ENCODE measurements around the gene NANP. TPM values are rescaled to one million over a fixed set of nuclear protein-coding genes. Genes with fewer than 3 reads are reported as not detected.

Gene NANP
- total RNA-seq, 1 donor from 2014 or later, result 3.4 TPM

- no peak for ATAC-seq (ENCODE audit: poor library complexity)
- no peak for DNase-seq
- intact Hi-C loops (cut with DNase I), result no loop called here
These were observed 44.6 kb downstream of the NANP start for GRCh38 chr20:25579081-25579770.

- intact Hi-C loops (cut with DNase I), result no loop called here
- no peak for ATAC-seq (ENCODE audit: poor library complexity)
- no peak for DNase-seq
These were observed 46.9 kb downstream of the NANP start for GRCh38 chr20:25576783-25577530.

GRCh38 chr20:25574411-25574810 is 49.4 kb downstream of the NANP start:
- ATAC-seq (ENCODE audit: poor library complexity) (no peak), DNase-seq (no peak)
- intact Hi-C loops (cut with DNase I), result no loop called here

GRCh38 chr20:25573288-25574251 is 50.2 kb downstream of the NANP start:
- intact Hi-C loops (cut with DNase I), result no loop called here

GRCh38 chr20:25571817-25572216 is 52.0 kb downstream of the NANP start:
- intact Hi-C loops (cut with DNase I), result no loop called here

More at GRCh38 chr20:25573288-25574251, 50.2 kb downstream of the NANP start:
- DNase-seq (no peak), ATAC-seq (ENCODE audit: poor library complexity) (no peak)

GRCh38 chr20:25571240-25571639 is 52.6 kb downstream of the NANP start:
- ATAC-seq (ENCODE audit: poor library complexity) (no peak), DNase-seq (no peak)
- intact Hi-C loops (cut with DNase I), result no loop called here

More at GRCh38 chr20:25571817-25572216, 52.0 kb downstream of the NANP start:
- DNase-seq (no peak), ATAC-seq (ENCODE audit: poor library complexity) (no peak)

- no peak for ATAC-seq (ENCODE audit: poor library complexity)
- DNase-seq, result no peak
- intact Hi-C loops (cut with DNase I), result no loop called here
These were observed 53.7 kb downstream of the NANP start for GRCh38 chr20:25570148-25570530.

- intact Hi-C loops (cut with DNase I), result no loop called here
- no peak for DNase-seq
- ATAC-seq (ENCODE audit: poor library complexity), result no peak
These were observed 56.5 kb downstream of the NANP start for GRCh38 chr20:25567286-25567685.

GRCh38 chr20:25566821-25567220 is 57.0 kb downstream of the NANP start:
- intact Hi-C loops (cut with DNase I), result no loop called here
- no peak for ATAC-seq (ENCODE audit: poor library complexity)
- no peak for DNase-seq

GRCh38 chr20:25565578-25566157 is 58.1 kb downstream of the NANP start:
- intact Hi-C loops (cut with DNase I), result no loop called here

GRCh38 chr20:25563876-25564275 is 59.9 kb downstream of the NANP start:
- intact Hi-C loops (cut with DNase I), result no loop called here
- DNase-seq, result no peak
- no peak for ATAC-seq (ENCODE audit: poor library complexity)

More at GRCh38 chr20:25565578-25566157, 58.1 kb downstream of the NANP start:
- no peak for ATAC-seq (ENCODE audit: poor library complexity)
- DNase-seq, result no peak

GRCh38 chr20:25563362-25563761 is 60.5 kb downstream of the NANP start:
- ATAC-seq (ENCODE audit: poor library complexity), result no peak
- intact Hi-C loops (cut with DNase I), result no loop called here
- DNase-seq, result no peak

Other genes with a start within 250 kb of the NANP start
- 21.1 TPM for gene ABHD12, start 233.2 kb downstream of the NANP start, total RNA-seq
- gene GINS1, start 216.3 kb downstream of the NANP start, total RNA-seq, result 0.46 TPM
- gene NINL, start 38.5 kb downstream of the NANP start, total RNA-seq, result 10.7 TPM
- 6.7 TPM for gene ZNF337, start 72.8 kb upstream of the NANP start, total RNA-seq